Measurements from ENCODE around the gene ADAMTS13.
A peak's percentile ranks its signal among the peaks of the same experiment; 100 is the strongest.

The ADAMTS13 gene

GRCh38 chr9:133393399-133393798 lies 28.8 kb upstream of the ADAMTS13 start:
- no peak for DNase-seq (ENCODE audit: low read depth in 2 of 2)
- TF ChIP-seq CTCF (IDR thresholded peaks at IDR 0.05; ENCODE audit: low read depth, low read length), result no peak
- H3K4me3 ChIP-seq (replicated peaks in 1 of 2; ENCODE audit: low read depth in 2 of 2, low read length in 2 of 2), result no peak overlapping the region

GRCh38 chr9:133394687-133395271 lies 27.4 kb upstream of the ADAMTS13 start:
- no peak overlapping the region for H3K4me3 ChIP-seq (replicated peaks in 1 of 2; ENCODE audit: low read depth in 2 of 2, low read length in 2 of 2)
- DNase-seq (ENCODE audit: low read depth in 2 of 2), result no peak
- no peak for TF ChIP-seq CTCF (IDR thresholded peaks at IDR 0.05; ENCODE audit: low read depth, low read length)

- DNase-seq (ENCODE audit: low read depth in 2 of 2), result peak; percentile 15 to 32
- TF ChIP-seq CTCF (IDR thresholded peaks at IDR 0.05; ENCODE audit: low read depth, low read length), result peak; percentile 33
- no peak overlapping the region for H3K4me3 ChIP-seq (replicated peaks in 1 of 2; ENCODE audit: low read depth in 2 of 2, low read length in 2 of 2)
These were observed 25.2 kb upstream of the ADAMTS13 start for GRCh38 chr9:133396952-133397351.

- TF ChIP-seq CTCF (IDR thresholded peaks at IDR 0.05; ENCODE audit: low read depth, low read length), result no peak
- no peak overlapping the region for H3K4me3 ChIP-seq (replicated peaks in 1 of 2; ENCODE audit: low read depth in 2 of 2, low read length in 2 of 2)
- DNase-seq (ENCODE audit: low read depth in 2 of 2), result no peak
These were observed 24.8 kb upstream of the ADAMTS13 start for GRCh38 chr9:133397370-133397769.

GRCh38 chr9:133397895-133398294 lies 24.3 kb upstream of the ADAMTS13 start:
- TF ChIP-seq CTCF (IDR thresholded peaks at IDR 0.05; ENCODE audit: low read depth, low read length), result no peak
- no peak overlapping the region for H3K4me3 ChIP-seq (replicated peaks in 1 of 2; ENCODE audit: low read depth in 2 of 2, low read length in 2 of 2)
- no peak for DNase-seq (ENCODE audit: low read depth in 2 of 2)

GRCh38 chr9:133400292-133400691 lies 21.9 kb upstream of the ADAMTS13 start:
- TF ChIP-seq CTCF (IDR thresholded peaks at IDR 0.05; ENCODE audit: low read depth, low read length), result no peak
- H3K4me3 ChIP-seq (replicated peaks in 1 of 2; ENCODE audit: low read depth in 2 of 2, low read length in 2 of 2), result no peak overlapping the region
- no peak for DNase-seq (ENCODE audit: low read depth in 2 of 2)

GRCh38 chr9:133401588-133401987 lies 20.6 kb upstream of the ADAMTS13 start:
- no peak for DNase-seq (ENCODE audit: low read depth in 2 of 2)
- H3K4me3 ChIP-seq (replicated peaks in 1 of 2; ENCODE audit: low read depth in 2 of 2, low read length in 2 of 2), result no peak overlapping the region
- no peak for TF ChIP-seq CTCF (IDR thresholded peaks at IDR 0.05; ENCODE audit: low read depth, low read length)
